WI38 (cell line): Measurements from ENCODE around the gene TSKU.
"Not testable (repeated sequence)": the region's sequence is repeated elsewhere in the genome, so short reads cannot be mapped to it uniquely, and the experiment has no call there.

Source experiments
- H3K4me3 ChIP-seq: 2 replicates; pipeline ENCODE4 v1.5.1; 2011; ENCODE audit warnings: low read depth, mild to moderate bottlenecking, control low read depth, low read length
- TF ChIP-seq, protein P1 (sequence below): IDR thresholded peaks from 2 replicates; pipeline ENCODE4 v1.5.1; 2012; ENCODE audit warnings: low read depth, mild to moderate bottlenecking, control low read depth, low read length

Gene TSKU

DNA sequence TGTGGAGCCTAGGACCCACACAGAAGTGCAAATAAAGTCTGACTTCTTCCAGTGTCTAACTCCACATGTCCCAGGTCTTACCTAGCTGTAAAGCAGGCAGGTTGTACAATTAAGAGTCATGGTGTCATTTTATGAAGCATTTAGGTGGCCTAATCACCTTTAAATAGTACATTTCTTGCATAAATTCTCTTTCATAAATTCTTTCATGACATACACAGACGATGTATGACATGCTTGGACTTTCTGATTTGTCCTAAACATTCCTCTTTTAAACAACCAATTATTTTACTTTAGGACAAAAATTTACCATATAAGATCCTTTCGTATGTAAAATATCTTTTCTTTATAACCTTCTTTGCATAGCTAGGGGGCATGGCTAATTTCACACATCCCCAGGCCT is 31.3 kb downstream of the TSKU start:
- TF ChIP-seq, protein P1, sequence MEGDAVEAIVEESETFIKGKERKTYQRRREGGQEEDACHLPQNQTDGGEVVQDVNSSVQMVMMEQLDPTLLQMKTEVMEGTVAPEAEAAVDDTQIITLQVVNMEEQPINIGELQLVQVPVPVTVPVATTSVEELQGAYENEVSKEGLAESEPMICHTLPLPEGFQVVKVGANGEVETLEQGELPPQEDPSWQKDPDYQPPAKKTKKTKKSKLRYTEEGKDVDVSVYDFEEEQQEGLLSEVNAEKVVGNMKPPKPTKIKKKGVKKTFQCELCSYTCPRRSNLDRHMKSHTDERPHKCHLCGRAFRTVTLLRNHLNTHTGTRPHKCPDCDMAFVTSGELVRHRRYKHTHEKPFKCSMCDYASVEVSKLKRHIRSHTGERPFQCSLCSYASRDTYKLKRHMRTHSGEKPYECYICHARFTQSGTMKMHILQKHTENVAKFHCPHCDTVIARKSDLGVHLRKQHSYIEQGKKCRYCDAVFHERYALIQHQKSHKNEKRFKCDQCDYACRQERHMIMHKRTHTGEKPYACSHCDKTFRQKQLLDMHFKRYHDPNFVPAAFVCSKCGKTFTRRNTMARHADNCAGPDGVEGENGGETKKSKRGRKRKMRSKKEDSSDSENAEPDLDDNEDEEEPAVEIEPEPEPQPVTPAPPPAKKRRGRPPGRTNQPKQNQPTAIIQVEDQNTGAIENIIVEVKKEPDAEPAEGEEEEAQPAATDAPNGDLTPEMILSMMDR: no peak
- no peak overlapping the region for H3K4me3 ChIP-seq

DNA sequence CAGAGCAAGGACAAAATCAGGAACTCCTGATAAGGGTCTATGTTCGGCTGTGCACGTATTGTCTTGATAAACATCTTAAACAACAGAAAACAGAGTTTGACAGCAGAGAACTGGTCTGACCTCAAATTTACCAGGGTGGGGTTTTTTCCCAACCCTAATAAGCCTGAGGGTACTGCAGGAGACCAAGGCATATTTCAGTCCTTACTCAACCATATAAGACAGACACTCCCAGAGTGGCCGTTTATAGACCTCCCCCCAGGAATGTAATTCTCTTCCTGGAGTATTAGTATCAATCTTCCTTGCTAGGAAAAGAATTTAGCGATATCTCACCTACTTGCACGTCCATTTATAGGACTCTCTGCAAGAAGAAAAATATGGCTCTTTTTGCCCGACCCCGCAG is 32.5 kb downstream of the TSKU start:
- not testable (repeated sequence) for H3K4me3 ChIP-seq

DNA sequence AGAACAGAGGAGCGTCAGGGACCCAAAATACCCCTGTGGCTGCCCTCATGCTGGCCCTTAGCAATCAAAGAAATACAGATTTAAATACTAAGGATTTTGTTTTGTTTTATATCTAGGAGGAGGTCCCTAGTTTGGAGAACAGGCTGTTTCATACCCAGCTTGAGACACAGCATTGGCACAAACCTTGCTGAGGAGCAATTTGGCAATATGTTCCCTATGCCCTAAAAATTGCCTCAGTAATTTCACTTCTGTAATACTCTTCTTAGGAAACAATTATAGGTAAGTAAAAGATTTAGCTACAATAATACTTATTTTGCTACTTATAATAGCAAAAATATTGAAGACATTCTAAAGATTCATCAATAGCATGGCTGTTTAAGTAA is 37.0 kb downstream of the TSKU start:
- H3K4me3 ChIP-seq: no peak overlapping the region
- TF ChIP-seq, protein P1: no peak

DNA sequence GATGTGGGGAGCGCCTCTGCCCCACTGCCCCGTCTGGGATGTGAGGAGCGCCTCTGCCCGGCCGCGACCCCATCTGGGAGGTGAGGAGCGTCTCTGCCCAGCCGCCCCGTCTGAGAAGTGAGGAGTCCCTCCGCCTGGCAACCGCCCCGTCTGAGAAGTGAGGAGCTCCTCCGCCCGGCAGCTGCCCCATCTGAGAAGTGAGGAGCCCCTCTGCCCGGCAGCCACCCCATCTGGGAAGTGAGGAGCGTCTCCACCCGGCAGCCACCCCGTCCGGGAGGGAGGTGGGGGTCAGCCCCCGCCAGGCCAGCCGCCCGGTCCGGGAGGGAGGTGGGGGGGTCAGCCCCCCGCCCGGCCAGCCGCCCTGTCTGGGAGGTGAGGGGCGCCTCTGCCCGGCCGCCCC is 38.2 kb downstream of the TSKU start:
- H3K4me3 ChIP-seq: not testable (repeated sequence)

DNA sequence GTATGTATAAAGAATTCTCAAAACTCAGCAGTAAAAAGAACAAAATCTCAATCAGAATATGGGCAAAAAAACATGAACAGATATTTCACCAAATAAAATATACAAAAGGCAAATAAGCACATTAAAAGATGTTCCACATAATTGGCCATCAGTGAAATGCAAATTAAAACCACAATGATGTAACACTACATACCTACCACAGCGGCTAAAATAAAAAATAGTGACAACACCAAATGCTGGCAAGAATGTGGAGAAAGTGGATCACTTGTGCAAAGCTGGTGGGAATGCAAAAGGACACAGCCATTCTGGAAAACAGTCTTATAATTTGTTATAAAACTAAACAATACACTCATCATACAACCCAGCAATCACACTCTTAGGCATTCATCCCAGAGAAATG is 39.2 kb downstream of the TSKU start:
- TF ChIP-seq, protein P1: no peak
- no peak overlapping the region for H3K4me3 ChIP-seq

DNA sequence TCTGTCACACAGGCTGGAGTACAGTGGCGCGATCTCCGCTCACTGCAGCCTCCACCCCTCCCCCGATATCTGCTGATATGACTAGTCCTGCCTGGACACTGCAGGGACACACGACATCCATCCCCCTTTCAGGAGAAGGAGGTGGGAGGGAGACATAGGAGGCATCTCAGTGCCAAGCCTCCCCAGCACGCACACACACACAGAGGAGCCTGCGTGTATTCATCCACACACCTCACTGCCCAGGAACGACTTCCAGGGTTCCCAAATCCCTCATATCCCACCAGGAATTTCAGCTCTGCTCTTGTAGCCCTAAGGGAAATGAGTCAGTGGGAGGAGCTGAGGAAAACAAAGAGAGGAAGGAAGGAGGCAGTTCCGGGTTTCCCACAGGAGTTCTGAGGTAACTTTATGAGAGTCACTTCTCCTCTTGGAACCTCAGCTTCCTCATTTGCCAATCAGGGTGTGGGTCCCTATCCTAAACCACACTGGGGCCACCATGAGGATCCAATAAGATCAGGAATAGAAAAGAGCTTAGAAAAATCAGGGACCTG is 40.4 kb downstream of the TSKU start:
- TF ChIP-seq, protein P1: no peak
- H3K4me3 ChIP-seq: no peak overlapping the region

DNA sequence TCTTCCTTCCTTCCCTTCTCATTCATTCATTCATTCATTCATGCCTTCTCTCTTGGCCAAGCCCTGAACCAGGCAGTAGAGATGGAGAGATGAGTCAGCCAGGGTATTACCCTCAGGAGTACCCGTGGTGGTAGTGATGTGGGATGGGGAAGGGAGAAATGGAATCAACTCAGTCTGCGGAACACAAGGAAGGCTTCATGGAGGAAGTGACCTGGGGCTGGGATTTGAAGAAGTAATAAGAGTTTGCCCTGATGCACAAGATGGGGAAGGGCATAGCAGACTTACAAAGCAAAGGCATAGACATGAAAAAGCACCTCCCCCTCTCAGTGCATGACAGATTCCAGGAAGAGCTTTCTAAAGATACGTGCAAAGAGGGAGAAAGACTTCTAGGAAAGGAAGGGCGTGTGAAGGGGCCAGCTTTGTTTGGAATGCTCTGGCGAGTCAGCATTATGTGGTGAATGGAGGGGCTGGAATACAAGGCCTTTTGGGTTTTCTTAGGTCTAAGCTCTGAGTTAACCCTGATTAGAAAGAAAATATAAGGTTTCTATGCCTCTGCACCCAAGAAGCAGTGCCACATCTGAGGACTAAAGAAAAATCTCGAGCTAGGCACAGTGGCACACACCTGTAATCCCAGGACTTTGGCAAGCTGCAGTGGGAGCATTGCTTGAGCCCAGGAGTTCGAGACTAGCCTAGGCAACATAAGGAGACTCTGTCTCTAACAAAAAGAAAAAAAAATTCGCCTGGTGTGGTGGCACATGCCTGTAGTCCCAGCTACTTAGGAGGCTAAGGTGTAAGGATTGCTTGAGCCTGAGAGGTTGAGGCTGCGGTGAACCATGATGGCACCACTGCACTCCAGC is 41.2 kb downstream of the TSKU start:
- TF ChIP-seq, protein P1: no peak

DNA sequence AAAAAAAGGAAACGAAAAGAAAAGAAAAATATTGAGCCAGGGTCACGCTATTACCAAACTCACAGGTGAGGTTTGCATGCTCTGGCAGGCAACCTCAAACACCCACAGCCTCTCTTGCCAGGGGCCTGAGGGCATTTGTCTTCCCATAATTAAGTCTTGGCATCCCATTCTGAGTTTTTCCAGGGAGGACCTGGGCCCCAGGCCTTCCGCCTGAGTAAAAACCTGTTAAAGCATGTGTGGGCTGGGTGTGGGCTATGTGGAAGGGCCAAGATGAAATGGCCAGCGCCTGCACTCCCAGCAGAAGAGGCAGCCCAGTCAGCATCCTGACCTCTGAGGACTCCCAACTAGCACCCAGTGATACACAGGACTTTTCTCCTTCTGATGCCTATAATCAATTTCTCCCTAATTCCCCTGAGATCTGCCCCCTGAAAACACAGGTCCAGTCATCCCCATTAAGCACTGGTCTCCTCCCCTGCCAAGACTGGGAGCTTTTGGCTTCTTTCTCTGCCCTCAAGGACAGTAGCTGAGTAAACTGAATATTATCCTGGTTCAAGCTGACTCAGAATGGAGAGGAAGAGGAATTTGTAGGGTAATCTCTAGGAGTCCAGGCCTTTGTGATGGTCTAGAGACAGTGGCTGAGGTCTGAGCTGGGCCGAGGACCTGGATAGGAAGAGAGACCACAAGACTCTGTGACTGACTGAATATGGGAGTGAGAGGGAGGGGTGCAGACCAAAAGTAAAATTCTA is 42.0 kb downstream of the TSKU start:
- no peak overlapping the region for H3K4me3 ChIP-seq
- TF ChIP-seq, protein P1: no peak

More for the DNA sequence above, 41.2 kb downstream of the TSKU start:
- H3K4me3 ChIP-seq: no peak overlapping the region
